ENCODE data around the gene TRERF1. TPM values are rescaled to one million over a fixed set of nuclear protein-coding genes. Genes with fewer than 3 reads are reported as not detected.

The TRERF1 gene
- total and polyA plus RNA-seq, 2 of the 8 experiments (the other 6 are each of a cell fraction or from before 2014, with no cell fraction given): 10.8 to 21.5 TPM

DNA sequence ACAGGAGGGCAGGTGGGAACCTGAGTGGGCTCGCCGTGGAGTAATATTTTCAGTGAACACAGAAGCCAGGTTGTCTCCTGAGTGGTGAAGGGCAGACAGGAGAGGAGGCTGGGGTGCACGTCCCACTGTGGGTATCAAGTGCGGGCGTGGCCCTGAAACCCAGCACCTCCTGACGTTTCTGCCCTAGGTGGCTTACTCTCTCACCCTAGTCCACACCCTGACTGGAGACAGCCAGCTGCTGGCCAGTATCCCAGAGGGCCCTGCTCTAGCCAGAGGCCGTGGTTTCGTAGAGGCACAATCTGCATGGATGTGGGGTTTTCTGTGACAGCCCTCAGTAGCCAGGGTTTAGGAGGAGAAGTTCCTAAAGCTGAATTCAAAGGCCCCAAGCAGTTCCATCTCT is 86.7 kb downstream of the TRERF1 start (continued):
- TF ChIP-seq, protein P1, sequence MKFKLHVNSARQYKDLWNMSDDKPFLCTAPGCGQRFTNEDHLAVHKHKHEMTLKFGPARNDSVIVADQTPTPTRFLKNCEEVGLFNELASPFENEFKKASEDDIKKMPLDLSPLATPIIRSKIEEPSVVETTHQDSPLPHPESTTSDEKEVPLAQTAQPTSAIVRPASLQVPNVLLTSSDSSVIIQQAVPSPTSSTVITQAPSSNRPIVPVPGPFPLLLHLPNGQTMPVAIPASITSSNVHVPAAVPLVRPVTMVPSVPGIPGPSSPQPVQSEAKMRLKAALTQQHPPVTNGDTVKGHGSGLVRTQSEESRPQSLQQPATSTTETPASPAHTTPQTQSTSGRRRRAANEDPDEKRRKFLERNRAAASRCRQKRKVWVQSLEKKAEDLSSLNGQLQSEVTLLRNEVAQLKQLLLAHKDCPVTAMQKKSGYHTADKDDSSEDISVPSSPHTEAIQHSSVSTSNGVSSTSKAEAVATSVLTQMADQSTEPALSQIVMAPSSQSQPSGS (IDR thresholded peaks at IDR 0.05; ENCODE audit: low read length): no peak
- TF ChIP-seq, protein P2, sequence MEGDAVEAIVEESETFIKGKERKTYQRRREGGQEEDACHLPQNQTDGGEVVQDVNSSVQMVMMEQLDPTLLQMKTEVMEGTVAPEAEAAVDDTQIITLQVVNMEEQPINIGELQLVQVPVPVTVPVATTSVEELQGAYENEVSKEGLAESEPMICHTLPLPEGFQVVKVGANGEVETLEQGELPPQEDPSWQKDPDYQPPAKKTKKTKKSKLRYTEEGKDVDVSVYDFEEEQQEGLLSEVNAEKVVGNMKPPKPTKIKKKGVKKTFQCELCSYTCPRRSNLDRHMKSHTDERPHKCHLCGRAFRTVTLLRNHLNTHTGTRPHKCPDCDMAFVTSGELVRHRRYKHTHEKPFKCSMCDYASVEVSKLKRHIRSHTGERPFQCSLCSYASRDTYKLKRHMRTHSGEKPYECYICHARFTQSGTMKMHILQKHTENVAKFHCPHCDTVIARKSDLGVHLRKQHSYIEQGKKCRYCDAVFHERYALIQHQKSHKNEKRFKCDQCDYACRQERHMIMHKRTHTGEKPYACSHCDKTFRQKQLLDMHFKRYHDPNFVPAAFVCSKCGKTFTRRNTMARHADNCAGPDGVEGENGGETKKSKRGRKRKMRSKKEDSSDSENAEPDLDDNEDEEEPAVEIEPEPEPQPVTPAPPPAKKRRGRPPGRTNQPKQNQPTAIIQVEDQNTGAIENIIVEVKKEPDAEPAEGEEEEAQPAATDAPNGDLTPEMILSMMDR (IDR thresholded peaks at IDR 0.05; ENCODE audit: control extremely low read depth in 1 of 3, insufficient read depth in 1 of 3, low read depth in 1 of 3, low read length in 3 of 3): no peak
- no peak for TF ChIP-seq RNF2 (IDR thresholded peaks at IDR 0.05; ENCODE audit: borderline replicate concordance, low read depth, low read length, missing control alignments, poor library complexity, severe bottlenecking)

Data from H1 (cell line).